ENCODE results near the gene FAM229B.
"Not testable (repeated sequence)": the region's sequence is repeated elsewhere in the genome, so short reads cannot be mapped to it uniquely, and the experiment has no call there.

FAM229B gene

GRCh38 chr6:112087136-112087911, at the start of gene FAM229B, which contains the start of gene TUBE1:
Gene FAM229B (plus strand): TSS chr6:112087591. CDS start chr6:112099284, 11,693 bp downstream.
Gene TUBE1 (minus strand): TSS chr6:112087482. CDS start chr6:112087434, 48 bp downstream.
- peak; percentile 95 for DNase-seq

DNA sequence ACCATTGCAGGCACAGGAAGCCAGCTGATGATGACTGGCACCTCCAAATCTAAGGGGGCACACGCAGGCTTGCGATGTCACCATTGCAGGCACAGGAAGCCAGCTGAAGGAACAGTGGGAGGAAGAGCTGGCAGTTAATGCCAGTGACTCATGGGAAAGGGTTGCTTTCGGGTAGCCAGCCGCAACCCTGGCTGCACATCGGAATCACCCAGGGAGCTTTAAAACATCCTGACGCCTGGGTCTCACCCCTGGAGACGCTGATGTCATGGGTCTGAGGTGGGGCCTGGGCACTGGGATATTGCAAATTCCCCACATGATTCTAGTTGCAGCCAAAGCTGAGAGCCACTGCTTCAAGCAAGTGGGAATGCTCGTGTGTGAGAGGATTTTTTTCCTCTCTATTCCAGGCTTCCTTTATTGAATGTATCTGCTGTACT, 49.6 kb upstream of the FAM229B start:
- no peak for DNase-seq

- no peak for DNase-seq
These were observed 49.1 kb upstream of the FAM229B start for GRCh38 chr6:112038268-112038667.

GRCh38 chr6:112038756-112039430, 48.5 kb upstream of the FAM229B start:
- no peak for DNase-seq

GRCh38 chr6:112039431-112039770, 48.0 kb upstream of the FAM229B start:
- no peak for DNase-seq

- no peak for DNase-seq
These were observed 46.4 kb upstream of the FAM229B start for GRCh38 chr6:112040956-112041355.

DNA sequence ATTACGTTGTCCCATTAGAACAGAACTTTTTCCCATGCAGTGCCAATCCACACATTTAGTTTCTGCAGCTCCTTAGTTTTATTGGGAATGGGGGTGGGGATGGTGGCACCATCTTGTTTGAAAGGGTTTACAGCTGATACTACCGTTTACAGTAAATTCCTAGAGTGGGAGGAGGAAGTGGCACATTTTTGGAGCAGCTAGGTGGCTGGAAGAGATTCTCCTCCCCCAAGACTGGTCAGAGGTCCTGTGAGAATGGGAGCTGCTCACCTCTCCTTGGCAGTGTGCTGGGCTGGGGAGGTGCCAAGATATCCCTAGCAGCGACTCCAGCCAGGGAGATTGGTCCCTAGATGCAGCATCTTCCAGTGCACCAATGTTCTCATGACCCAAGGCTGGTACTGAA, 45.9 kb upstream of the FAM229B start:
- DNase-seq: no peak

GRCh38 chr6:112043032-112044007, 44.1 kb upstream of the FAM229B start:
- peak; percentile 73 for DNase-seq

- no peak for DNase-seq
These were observed 43.2 kb upstream of the FAM229B start for GRCh38 chr6:112044196-112044595.

GRCh38 chr6:112044856-112045255, 42.5 kb upstream of the FAM229B start:
- DNase-seq: no peak

- not testable (repeated sequence) for DNase-seq
These were observed 39.9 kb upstream of the FAM229B start for GRCh38 chr6:112047523-112047922.

DNA sequence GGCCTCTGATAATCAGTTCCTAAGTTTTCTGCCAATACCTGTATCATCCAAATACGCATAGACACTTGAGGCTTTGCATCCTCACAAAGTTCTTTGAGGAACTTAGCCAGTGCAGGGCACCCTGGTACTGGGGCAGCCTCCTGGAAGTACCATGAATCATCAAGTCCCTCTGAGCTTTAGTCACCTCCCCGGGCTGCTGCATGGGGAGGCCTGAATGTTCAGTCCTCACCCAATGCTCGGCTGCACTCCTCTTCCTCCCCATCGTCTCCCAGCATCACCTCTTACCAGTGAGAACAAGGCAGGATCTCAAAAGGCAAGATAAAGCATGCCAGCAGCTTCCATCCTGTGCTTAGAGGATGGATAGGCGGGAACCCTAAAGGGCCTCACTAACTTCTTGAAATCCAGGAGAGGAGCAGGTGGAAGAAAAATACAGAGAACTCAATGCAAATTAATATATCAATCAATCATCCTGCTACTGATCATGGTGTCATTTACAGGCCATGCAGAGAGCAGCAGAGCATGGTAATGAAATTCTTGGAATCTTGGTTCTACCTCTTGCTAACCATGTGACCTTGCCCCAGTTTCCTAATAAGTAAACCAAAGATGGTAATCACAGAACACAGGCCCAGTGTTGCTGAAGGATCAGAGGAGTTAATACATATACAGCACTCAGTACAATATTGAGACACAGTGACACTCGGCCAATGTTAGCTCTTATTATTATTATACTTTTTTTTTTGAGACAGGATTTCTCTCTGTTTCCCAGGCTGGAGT, 38.2 kb upstream of the FAM229B start:
- no peak for DNase-seq

DNA sequence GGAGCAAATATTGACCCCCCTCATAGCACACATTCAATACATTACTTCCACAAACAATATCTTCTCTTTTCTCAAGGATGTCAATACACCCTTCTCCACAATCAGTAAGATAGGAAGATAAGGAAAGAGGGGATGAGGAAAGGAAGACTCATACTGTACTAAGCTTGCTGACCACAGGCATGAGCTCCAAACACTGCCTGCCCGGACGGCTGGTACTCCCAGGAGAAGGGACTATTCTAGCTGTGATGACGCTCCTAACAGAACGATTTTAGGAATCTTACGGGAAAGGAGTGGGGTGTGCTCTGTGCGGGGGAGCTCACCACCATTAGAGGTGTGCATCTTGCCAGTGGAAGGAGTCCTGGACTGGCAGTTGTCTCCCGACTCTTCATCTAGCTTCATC, 37.4 kb upstream of the FAM229B start:
- no peak for DNase-seq

DNA sequence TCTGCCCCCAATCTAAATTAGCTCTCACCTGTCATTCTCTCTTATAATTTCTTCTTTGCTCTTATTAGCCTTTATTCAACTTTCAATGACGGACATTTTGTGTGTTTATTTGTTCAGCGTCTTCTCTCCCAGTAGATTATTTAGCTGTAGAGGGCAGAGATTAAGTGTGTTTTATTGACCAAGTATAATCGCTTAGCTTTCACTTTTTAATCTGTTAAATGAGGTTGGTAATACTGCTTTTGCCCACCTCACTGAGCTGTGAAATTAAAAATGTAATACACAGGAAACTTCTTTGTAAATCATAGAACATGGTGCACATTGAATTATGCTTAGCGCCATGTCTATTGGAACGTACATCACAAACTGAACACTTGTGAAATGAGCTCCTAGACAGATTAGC, 37.0 kb upstream of the FAM229B start:
- DNase-seq: no peak

- DNase-seq: not testable (repeated sequence)
These were observed 36.1 kb upstream of the FAM229B start for GRCh38 chr6:112051251-112051740.

DNA sequence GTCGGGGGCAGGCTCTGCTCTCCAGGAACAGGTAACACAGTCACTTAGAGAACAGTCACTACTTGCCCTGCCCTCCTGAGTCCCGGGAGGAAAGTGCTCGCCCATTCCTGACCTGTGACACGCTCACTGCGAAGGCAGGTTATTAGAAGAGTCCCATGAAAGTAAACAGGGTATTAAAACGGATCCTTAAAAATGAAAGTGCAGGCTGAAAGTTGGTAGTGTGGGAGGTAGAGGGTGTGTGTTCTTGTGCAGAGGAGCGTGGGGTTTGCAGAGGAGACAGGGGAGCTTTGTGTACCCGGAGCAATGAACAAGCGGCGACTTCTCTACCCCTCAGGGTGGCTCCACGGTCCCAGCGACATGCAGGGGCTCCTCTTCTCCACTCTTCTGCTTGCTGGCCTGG, 33.4 kb upstream of the FAM229B start, which contains the start of gene CCN6:
Gene CCN6 (plus strand): TSS at position 104 of the 400 bp plus-strand sequence. CDS start 254 bp downstream, at position 358.
- no peak for DNase-seq

GRCh38 chr6:112054555-112055190, 32.7 kb upstream of the FAM229B start:
- no peak for DNase-seq

DNA sequence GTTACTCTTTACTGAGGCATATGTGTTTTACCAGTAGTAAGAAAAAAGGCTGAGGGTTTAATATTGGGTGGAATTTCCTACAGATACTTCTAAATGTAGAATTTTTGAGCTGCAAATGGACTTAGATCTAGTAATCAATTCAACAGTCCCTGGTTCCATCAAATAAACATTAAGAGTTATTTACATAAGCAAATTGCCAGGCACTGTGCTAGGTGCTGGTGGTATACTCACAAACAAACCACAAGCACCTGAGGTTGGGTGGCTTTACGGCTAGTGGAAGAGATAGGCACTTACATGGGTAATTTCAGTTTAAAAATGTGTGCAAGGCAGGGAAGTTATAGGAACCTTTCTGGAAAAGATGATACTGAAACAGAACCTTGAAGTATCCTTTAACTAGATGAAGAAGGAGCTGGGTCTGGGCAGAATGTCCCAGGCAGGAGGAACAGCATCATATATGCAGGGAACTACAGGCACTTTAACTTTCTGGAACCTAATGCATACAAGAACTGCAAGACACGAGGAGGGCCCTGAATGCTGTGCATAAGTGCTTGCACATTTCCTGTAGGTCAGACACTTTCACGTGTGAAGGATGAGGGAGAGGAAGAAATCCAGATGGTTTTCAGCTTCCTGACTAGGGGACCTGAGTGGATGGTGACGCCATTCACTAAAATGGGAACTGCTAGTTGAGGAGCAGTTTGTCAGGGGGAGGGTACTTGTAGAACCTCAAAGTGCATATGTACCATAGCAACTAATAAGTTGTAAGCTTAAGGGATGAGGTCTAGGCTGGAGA, 29.0 kb upstream of the FAM229B start:
- no peak for DNase-seq

DNA sequence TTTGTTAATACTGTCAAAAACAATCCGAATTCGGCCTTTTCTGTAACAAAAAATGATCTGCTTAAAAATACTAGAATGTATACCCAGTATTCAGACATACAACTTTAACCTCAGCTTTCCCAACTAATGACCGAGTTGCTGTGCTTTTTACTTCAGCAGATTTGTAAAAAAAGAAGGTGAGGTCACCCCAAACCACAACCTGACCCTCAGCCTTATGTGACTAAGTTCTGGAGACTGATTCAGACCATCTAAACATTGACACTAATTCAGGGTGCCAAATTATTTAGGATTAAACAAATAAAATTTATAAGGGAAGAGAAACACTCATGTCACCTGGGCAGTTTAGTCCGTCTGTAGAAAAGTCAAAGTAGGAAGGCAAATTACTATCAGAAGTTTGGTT, 25.8 kb upstream of the FAM229B start:
- no peak for DNase-seq

DNA sequence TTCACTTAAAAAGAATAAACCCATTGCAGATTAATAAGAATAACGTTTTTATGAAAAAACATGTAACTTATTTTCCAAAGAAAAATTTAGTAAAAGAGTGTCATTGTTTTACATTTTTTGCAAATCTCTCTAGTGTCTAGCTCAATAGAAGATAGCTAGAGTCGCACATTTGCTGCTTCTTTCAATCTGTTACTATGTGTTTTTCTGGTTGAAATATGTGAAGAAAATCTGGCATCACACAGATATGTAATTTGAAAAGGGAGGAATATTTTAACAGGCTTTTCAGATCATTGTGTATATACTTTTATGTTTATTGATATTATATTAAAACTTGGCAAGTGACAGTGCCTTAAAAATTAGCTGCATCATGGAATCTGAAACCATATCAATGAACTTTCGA, 24.4 kb upstream of the FAM229B start:
- DNase-seq: no peak

Measured in NCI-H1048 (cell line).